A673 (cell line): ENCODE measurements around the gene MARCHF7. TPM values are rescaled to one million over a fixed set of nuclear protein-coding genes. Genes with fewer than 3 reads are reported as not detected.

Experiments
- BruUV-seq: library from RNA; stranded (reverse); fragments of 400-500 nt; replicated peaks from 2 replicates; lab custom pipeline; 2021; lab: Mats Ljungman, UMichigan
- CTCF ChIA-PET: fragments of 300-600 bp; sonication (Branson Sonifier 250); formaldehyde crosslinking; loops from one replicate; lab custom pipeline; 2022; ENCODE audit warnings: antibody characterized with exemption; lab: Charles Lee
- POLR2A ChIA-PET: fragments of 300-600 bp; sonication (Branson Sonifier 250); formaldehyde crosslinking; loops from one replicate; lab custom pipeline; 2022; ENCODE audit warnings: antibody characterized with exemption; ENCODE audit not compliant: low non-redundant PET; lab: Charles Lee
- DNase-seq: peaks from one replicate; pipeline ENCODE4 v3.0.0-alpha.2; 2015; ENCODE audit warnings: low spot score
- H3K27ac ChIP-seq: fragments of 200-600 bp; sonication (generic); 2 replicates; pipeline ENCODE4 v1.5.1; 2016; ENCODE audit warnings: mixed run types, low read depth, mild to moderate bottlenecking, mixed read lengths, antibody characterized with exemption, low read length; ENCODE audit not compliant: poor library complexity, severe bottlenecking
- H3K27me3 ChIP-seq: fragments of 200-600 bp; sonication (generic); replicated peaks from 2 replicates; pipeline ENCODE4 v1.6.1; 2017; ENCODE audit warnings: mixed run types, low read depth, mild to moderate bottlenecking, mixed read lengths, antibody characterized with exemption, low read length; ENCODE audit not compliant: insufficient read depth, poor library complexity
- H3K36me3 ChIP-seq: fragments of 200-600 bp; sonication (generic); 2 replicates; pipeline ENCODE4 v1.6.1; 2016; ENCODE audit warnings: mixed run types, mild to moderate bottlenecking, mixed read lengths, antibody characterized with exemption, low read length; ENCODE audit not compliant: insufficient read depth, poor library complexity, severe bottlenecking
- H3K4me1 ChIP-seq: fragments of 200-600 bp; sonication (generic); 2 replicates; pipeline ENCODE4 v1.6.1; 2017; ENCODE audit warnings: mixed run types, mild to moderate bottlenecking, mixed read lengths, antibody characterized with exemption, low read length; ENCODE audit not compliant: insufficient read depth, poor library complexity, severe bottlenecking
- H3K4me3 ChIP-seq: fragments of 200-600 bp; sonication (generic); 2 replicates; pipeline ENCODE4 v1.5.1; 2016; ENCODE audit warnings: low read depth, mixed run types, mild to moderate bottlenecking, mixed read lengths, low read length; ENCODE audit not compliant: poor library complexity, severe bottlenecking
- H3K9me3 ChIP-seq: fragments of 200-600 bp; sonication (generic); 2 replicates; pipeline ENCODE4 v1.6.1; 2016; ENCODE audit warnings: mixed run types, low read depth, mild to moderate bottlenecking, mixed read lengths, antibody characterized with exemption, low read length; ENCODE audit not compliant: poor library complexity, severe bottlenecking
- EZH2 ChIP-seq: fragments of 200-600 bp; sonication (generic); IDR thresholded peaks from 2 replicates; pipeline ENCODE4 v1.6.1; 2017; ENCODE audit warnings: borderline replicate concordance, low read depth, mild to moderate bottlenecking, mixed read lengths, antibody characterized with exemption, low read length; ENCODE audit not compliant: poor library complexity, severe bottlenecking
- intact Hi-C: fragments of 100-400 bp; cut with micrococcal nuclease; formaldehyde crosslinking; loops from one replicate; pipeline ENCODE4 v1.10.0; 2022; ENCODE audit not compliant: unreplicated experiment
- total RNA-seq: library from RNA; stranded (reverse); gene quantifications from 2 replicates; pipeline ENCODE4 v1.2.3, GENCODE V29; 2021
- TF ChIP-seq, protein P1 (sequence below): fragments of 300-800, 200-600 bp; sonication (generic); conservative IDR thresholded peaks from 2 replicates; pipeline ENCODE4 v1.5.1; 2017; ENCODE audit warnings: low read depth, mild to moderate bottlenecking, antibody characterized with exemption, low read length, moderate library complexity, mixed read lengths

Gene MARCHF7
- total RNA-seq, 1 experiment from 2014 or later = 94.9 TPM

DNA sequence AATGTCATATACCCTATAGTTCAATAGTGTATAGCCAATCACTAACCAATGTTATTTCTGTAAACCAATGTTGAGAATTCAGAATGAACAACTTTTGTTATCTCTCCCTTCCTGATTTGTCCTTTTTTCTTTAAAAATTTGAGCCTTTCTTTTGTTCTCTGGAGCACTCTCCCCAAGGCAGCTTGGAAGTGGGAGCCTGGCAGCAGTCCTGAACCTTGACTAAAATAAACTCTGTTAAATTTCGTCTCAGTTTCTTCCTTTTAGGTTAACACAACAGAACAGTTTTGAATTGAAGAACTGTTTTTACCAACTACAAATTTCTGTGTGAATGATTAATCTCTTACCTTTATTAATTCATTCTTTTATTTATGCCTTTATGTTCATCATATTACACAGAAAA is 49.8 kb downstream of the MARCHF7 start:
- POLR2A ChIA-PET = no interaction called here

More for the DNA sequence above, 49.8 kb downstream of the MARCHF7 start:
- Histone ChIP-seq H3K4me1 (no peaks in the 10 kb centered on the region), H3K9me3 (no peaks in the 10 kb centered on the region), H3K27me3 (no peaks in the 10 kb centered on the region), H3K27ac (no peak overlapping the region), H3K36me3 (peaks cover 77% of the 10 kb centered on the region), H3K4me3 (no peak overlapping the region)
- TF ChIP-seq EZH2 = no peak
- TF ChIP-seq, protein P1, sequence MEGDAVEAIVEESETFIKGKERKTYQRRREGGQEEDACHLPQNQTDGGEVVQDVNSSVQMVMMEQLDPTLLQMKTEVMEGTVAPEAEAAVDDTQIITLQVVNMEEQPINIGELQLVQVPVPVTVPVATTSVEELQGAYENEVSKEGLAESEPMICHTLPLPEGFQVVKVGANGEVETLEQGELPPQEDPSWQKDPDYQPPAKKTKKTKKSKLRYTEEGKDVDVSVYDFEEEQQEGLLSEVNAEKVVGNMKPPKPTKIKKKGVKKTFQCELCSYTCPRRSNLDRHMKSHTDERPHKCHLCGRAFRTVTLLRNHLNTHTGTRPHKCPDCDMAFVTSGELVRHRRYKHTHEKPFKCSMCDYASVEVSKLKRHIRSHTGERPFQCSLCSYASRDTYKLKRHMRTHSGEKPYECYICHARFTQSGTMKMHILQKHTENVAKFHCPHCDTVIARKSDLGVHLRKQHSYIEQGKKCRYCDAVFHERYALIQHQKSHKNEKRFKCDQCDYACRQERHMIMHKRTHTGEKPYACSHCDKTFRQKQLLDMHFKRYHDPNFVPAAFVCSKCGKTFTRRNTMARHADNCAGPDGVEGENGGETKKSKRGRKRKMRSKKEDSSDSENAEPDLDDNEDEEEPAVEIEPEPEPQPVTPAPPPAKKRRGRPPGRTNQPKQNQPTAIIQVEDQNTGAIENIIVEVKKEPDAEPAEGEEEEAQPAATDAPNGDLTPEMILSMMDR = no peak
- CTCF ChIA-PET = no interaction called here
- DNase-seq = no peak
- no TSS peak for BruUV-seq
- intact Hi-C loops = no loop called here

Other genes starting within 250 kb of the MARCHF7 start
- 47.6 and 52.4 TPM in 2 replicates for gene BAZ2B, start 96.0 kb upstream of the MARCHF7 start, total RNA-seq
- gene CD302, start 85.7 kb downstream of the MARCHF7 start, total RNA-seq = 0.24 and 0.31 TPM in 2 replicates
- 0.11 TPM in 1 of 2 replicates, not detected in the other for gene LY75, start 192.2 kb downstream of the MARCHF7 start, total RNA-seq